Measurements from ENCODE around the gene SAP30BP. TPM values are rescaled to one million over a fixed set of nuclear protein-coding genes. Genes with fewer than 3 reads are reported as not detected.

SAP30BP gene
- total and polyA plus RNA-seq, 10 of the 15 experiments (the other 5 are each of a cell fraction or from before 2014, with no cell fraction given) = 57.9 to 166 (median 94.5) TPM

DNA sequence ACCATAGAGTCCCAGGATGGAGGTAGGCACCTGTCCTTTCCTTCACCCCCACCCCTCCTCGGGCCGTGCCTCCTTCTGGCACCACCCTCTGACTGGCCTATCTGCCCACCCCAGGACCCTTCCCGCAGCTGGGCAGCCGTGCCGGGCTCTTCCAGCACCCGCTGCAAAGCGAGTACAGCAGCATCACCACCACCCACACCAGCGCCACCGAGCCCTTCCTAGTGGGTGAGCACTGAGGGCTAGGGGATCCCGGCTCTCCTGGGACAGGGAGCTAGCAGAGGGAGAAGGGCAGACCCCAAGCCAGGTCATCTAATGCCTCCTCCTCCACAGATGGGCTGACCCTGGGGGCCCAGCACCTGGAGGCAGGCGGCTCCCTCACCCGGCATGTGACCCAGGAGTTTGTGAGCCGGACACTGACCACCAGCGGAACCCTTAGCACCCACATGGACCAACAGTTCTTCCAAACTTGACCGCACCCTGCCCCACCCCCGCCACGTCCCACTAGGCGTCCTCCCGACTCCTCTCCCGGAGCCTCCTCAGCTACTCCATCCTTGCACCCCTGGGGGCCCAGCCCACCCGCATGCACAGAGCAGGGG lies 90.0 kb downstream of the SAP30BP start:
- no peak for ATAC-seq
- ChIA-PET RAD21 (ENCODE audit: unreplicated experiment) (no interaction called here), SMC1A (ENCODE audit: uncharacterized antibody, unreplicated experiment) (no interaction called here), POLR2A (interaction anchor here (0.5 to 0.6 kb wide), 2 partner anchors 233 to 294 kb away, joined by 3 read pairs; no protein-coding TSS in a partner anchor), CTCF (no interaction called here)
- Histone ChIP-seq H3K79me2 (ENCODE audit: control insufficient read depth, insufficient read depth, low read length) (no peaks in the 10 kb centered on the region), H3K27ac (ENCODE audit: control insufficient read depth, insufficient read depth) (no peak overlapping the region), H2AFZ (ENCODE audit: control insufficient read depth, low read depth, low read length) (no peak overlapping the region), H3K4me2 (ENCODE audit: control insufficient read depth, insufficient read depth) (no peak overlapping the region), H3K4me1 (ENCODE audit: control insufficient read depth, insufficient read depth, low read length) (peaks cover 10% of the 10 kb centered on the region), H3K36me3 (ENCODE audit: control insufficient read depth in 2 of 2, insufficient read depth in 2 of 2, low read length in 1 of 2) (no peaks in the 10 kb centered on the region), H4K20me1 (ENCODE audit: control insufficient read depth, insufficient read depth) (no peaks in the 10 kb centered on the region), H3K9me3 (replicated peaks; ENCODE audit: control insufficient read depth, insufficient read depth, low read length) (no peaks in the 10 kb centered on the region), H3K4me3 (no peak overlapping the region), H3K27me3 (replicated peaks in 1 of 2; ENCODE audit: control insufficient read depth in 2 of 2, insufficient read depth in 2 of 2, low read length in 1 of 2) (no peaks in the 10 kb centered on the region), H3K9ac (ENCODE audit: control insufficient read depth, insufficient read depth, low read length) (no peak overlapping the region)
- no TSS peak for BruUV-seq (replicated peaks)
- no peak for DNase-seq (ENCODE audit: low read depth, low spot score)
- intact Hi-C loops (cut with micrococcal nuclease; ENCODE audit: unreplicated experiment) = no loop called here
- FAIRE-seq = no peak
- TF ChIP-seq ZBTB33 (IDR thresholded peaks at IDR 0.05) (no peak), POLR2A (IDR thresholded peaks at IDR 0.05; ENCODE audit: low read depth, low read length) (0 out of 2 replicates have a peak, but pooled peaks have one; percentile 26), MEF2B (IDR thresholded peaks at IDR 0.05; ENCODE audit: partially characterized antibody, poor library complexity, severe bottlenecking) (no peak), KAT2A (conservative IDR thresholded peaks at IDR 0.05; ENCODE audit: control insufficient read depth, low read depth, low read length) (no peak), IRF4 (IDR thresholded peaks at IDR 0.05; ENCODE audit: low read depth, low read length) (no peak), HDGF (IDR thresholded peaks at IDR 0.05) (no peak), NR2C2 (IDR thresholded peaks at IDR 0.05; ENCODE audit: borderline replicate concordance, control insufficient read depth, insufficient read length, low read depth) (no peak)
- TF ChIP-seq, protein P1, sequence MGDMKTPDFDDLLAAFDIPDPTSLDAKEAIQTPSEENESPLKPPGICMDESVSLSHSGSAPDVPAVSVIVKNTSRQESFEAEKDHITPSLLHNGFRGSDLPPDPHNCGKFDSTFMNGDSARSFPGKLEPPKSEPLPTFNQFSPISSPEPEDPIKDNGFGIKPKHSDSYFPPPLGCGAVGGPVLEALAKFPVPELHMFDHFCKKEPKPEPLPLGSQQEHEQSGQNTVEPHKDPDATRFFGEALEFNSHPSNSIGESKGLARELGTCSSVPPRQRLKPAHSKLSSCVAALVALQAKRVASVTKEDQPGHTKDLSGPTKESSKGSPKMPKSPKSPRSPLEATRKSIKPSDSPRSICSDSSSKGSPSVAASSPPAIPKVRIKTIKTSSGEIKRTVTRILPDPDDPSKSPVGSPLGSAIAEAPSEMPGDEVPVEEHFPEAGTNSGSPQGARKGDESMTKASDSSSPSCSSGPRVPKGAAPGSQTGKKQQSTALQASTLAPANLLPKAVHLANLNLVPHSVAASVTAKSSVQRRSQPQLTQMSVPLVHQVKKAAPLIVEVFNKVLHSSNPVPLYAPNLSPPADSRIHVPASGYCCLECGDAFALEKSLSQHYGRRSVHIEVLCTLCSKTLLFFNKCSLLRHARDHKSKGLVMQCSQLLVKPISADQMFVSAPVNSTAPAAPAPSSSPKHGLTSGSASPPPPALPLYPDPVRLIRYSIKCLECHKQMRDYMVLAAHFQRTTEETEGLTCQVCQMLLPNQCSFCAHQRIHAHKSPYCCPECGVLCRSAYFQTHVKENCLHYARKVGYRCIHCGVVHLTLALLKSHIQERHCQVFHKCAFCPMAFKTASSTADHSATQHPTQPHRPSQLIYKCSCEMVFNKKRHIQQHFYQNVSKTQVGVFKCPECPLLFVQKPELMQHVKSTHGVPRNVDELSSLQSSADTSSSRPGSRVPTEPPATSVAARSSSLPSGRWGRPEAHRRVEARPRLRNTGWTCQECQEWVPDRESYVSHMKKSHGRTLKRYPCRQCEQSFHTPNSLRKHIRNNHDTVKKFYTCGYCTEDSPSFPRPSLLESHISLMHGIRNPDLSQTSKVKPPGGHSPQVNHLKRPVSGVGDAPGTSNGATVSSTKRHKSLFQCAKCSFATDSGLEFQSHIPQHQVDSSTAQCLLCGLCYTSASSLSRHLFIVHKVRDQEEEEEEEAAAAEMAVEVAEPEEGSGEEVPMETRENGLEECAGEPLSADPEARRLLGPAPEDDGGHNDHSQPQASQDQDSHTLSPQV (IDR thresholded peaks at IDR 0.05) = no peak
- WGBS (ENCODE audit: insufficient coverage, insufficient replicate concordance, low lambda C conversion rate, missing lambda C conversion rate) = 92% methylated on average over 19 of the region's 21 CpGs
- in situ Hi-C loops (cut with MboI) = no loop called here

Other genes with a start within 250 kb of the SAP30BP start
Only the 7 nearest of the 15 such genes appear.
- 5.0 and 6.5 TPM in 2 replicates for gene LLGL2, start 141.6 kb upstream of the SAP30BP start, total RNA-seq (2014; rRNA removed)
- gene LLGL2, start 141.6 kb upstream of the SAP30BP start, total RNA-seq (2014; rRNA removed; fragmentation: Illumina TruSeq; extraction: Trizol) = 1.8 and 2.0 TPM in 2 replicates
- 6.3 and 7.6 TPM in 2 replicates for gene LLGL2, start 141.6 kb upstream of the SAP30BP start, total RNA-seq (2021)
- gene LLGL2, start 141.6 kb upstream of the SAP30BP start, polyA plus RNA-seq (2011; rRNA removed) = 1.7 and 3.3 TPM in 2 replicates
- 9.9 TPM in 1 of 2 replicates, not detected in the other for gene LLGL2, start 141.6 kb upstream of the SAP30BP start, polyA plus RNA-seq (2014; fragmentation: Illumina TruSeq; extraction: Trizol)
- gene LLGL2, start 141.6 kb upstream of the SAP30BP start, polyA plus RNA-seq (2014; fragmentation: Nextera tagmentation; extraction: Ambion mirVana) = under 1 TPM; 0.21 to 0.75 TPM
- 5.8 and 7.4 TPM in 2 replicates for gene LLGL2, start 141.6 kb upstream of the SAP30BP start, polyA plus RNA-seq (2014; rRNA removed)
- 1 to 10 TPM; 4.1 to 5.0 TPM for gene LLGL2, start 141.6 kb upstream of the SAP30BP start, polyA plus RNA-seq (2016; fragmentation: Nextera tagmentation; extraction: Ambion mirVana)
- 4.3 and 6.7 TPM in 2 replicates for gene MYO15B, start 79.5 kb upstream of the SAP30BP start, total RNA-seq (2014; rRNA removed)
- gene MYO15B, start 79.5 kb upstream of the SAP30BP start, total RNA-seq (2014; rRNA removed; fragmentation: Illumina TruSeq; extraction: Trizol) = 2.3 and 2.7 TPM in 2 replicates
- gene MYO15B, start 79.5 kb upstream of the SAP30BP start, total RNA-seq (2021) = 12.3 and 15.4 TPM in 2 replicates
- gene MYO15B, start 79.5 kb upstream of the SAP30BP start, polyA plus RNA-seq (2011; rRNA removed) = 0.67 and 0.82 TPM in 2 replicates
- 2.1 and 3.6 TPM in 2 replicates for gene MYO15B, start 79.5 kb upstream of the SAP30BP start, polyA plus RNA-seq (2014; fragmentation: Illumina TruSeq; extraction: Trizol)
- under 1 TPM in 1 of 2 experiments, not detected in 1; 0.82 TPM for gene MYO15B, start 79.5 kb upstream of the SAP30BP start, polyA plus RNA-seq (2014; fragmentation: Nextera tagmentation; extraction: Ambion mirVana)
- gene MYO15B, start 79.5 kb upstream of the SAP30BP start, polyA plus RNA-seq (2014; rRNA removed) = 9.0 and 11.1 TPM in 2 replicates
- 1 to 10 TPM; 1.2 to 1.3 TPM for gene MYO15B, start 79.5 kb upstream of the SAP30BP start, polyA plus RNA-seq (2016; fragmentation: Nextera tagmentation; extraction: Ambion mirVana)
- gene SMIM5, start 33.9 kb upstream of the SAP30BP start, total RNA-seq (2014; rRNA removed) = not detected in 2 replicates
- not detected in 2 replicates for gene SMIM5, start 33.9 kb upstream of the SAP30BP start, total RNA-seq (2014; rRNA removed; fragmentation: Illumina TruSeq; extraction: Trizol)
- gene SMIM5, start 33.9 kb upstream of the SAP30BP start, total RNA-seq (2021) = not detected in 2 replicates
- not detected in 2 replicates for gene SMIM5, start 33.9 kb upstream of the SAP30BP start, polyA plus RNA-seq (2011; rRNA removed)
- not detected in 2 replicates for gene SMIM5, start 33.9 kb upstream of the SAP30BP start, polyA plus RNA-seq (2014; fragmentation: Illumina TruSeq; extraction: Trizol)
- not detected for gene SMIM5, start 33.9 kb upstream of the SAP30BP start, polyA plus RNA-seq (2014; fragmentation: Nextera tagmentation; extraction: Ambion mirVana)
- 0.04 TPM in 1 of 2 replicates, not detected in the other for gene SMIM5, start 33.9 kb upstream of the SAP30BP start, polyA plus RNA-seq (2014; rRNA removed)
- gene SMIM5, start 33.9 kb upstream of the SAP30BP start, polyA plus RNA-seq (2016; fragmentation: Nextera tagmentation; extraction: Ambion mirVana) = under 1 TPM; 0.08 to 0.11 TPM
- gene RECQL5, start 184 bp upstream of the SAP30BP start, total RNA-seq (2014; rRNA removed) = 22.3 and 26.8 TPM in 2 replicates
- gene RECQL5, start 184 bp upstream of the SAP30BP start, total RNA-seq (2014; rRNA removed; fragmentation: Illumina TruSeq; extraction: Trizol) = 13.9 and 15.3 TPM in 2 replicates
- 30.0 and 32.1 TPM in 2 replicates for gene RECQL5, start 184 bp upstream of the SAP30BP start, total RNA-seq (2021)
- gene RECQL5, start 184 bp upstream of the SAP30BP start, polyA plus RNA-seq (2011; rRNA removed) = 10.5 and 15.2 TPM in 2 replicates
- gene RECQL5, start 184 bp upstream of the SAP30BP start, polyA plus RNA-seq (2014; fragmentation: Illumina TruSeq; extraction: Trizol) = 11.2 and 18.0 TPM in 2 replicates
- gene RECQL5, start 184 bp upstream of the SAP30BP start, polyA plus RNA-seq (2014; fragmentation: Nextera tagmentation; extraction: Ambion mirVana) = 1 to 10 TPM; 3.6 to 6.4 TPM
- gene RECQL5, start 184 bp upstream of the SAP30BP start, polyA plus RNA-seq (2014; rRNA removed) = 26.6 and 30.6 TPM in 2 replicates
- 10 to 100 TPM; 26.9 to 27.3 TPM for gene RECQL5, start 184 bp upstream of the SAP30BP start, polyA plus RNA-seq (2016; fragmentation: Nextera tagmentation; extraction: Ambion mirVana)
- 0.05 and 0.06 TPM in 2 replicates for gene ITGB4, start 54.1 kb downstream of the SAP30BP start, total RNA-seq (2014; rRNA removed)
- 0.18 and 0.28 TPM in 2 replicates for gene ITGB4, start 54.1 kb downstream of the SAP30BP start, total RNA-seq (2014; rRNA removed; fragmentation: Illumina TruSeq; extraction: Trizol)
- gene ITGB4, start 54.1 kb downstream of the SAP30BP start, total RNA-seq (2021) = 1.6 and 1.9 TPM in 2 replicates
- gene ITGB4, start 54.1 kb downstream of the SAP30BP start, polyA plus RNA-seq (2011; rRNA removed) = 0.20 and 0.39 TPM in 2 replicates
- 0.10 TPM in 1 of 2 replicates, not detected in the other for gene ITGB4, start 54.1 kb downstream of the SAP30BP start, polyA plus RNA-seq (2014; fragmentation: Illumina TruSeq; extraction: Trizol)
- gene ITGB4, start 54.1 kb downstream of the SAP30BP start, polyA plus RNA-seq (2014; fragmentation: Nextera tagmentation; extraction: Ambion mirVana) = not detected
- 0.35 and 0.44 TPM in 2 replicates for gene ITGB4, start 54.1 kb downstream of the SAP30BP start, polyA plus RNA-seq (2014; rRNA removed)
- gene ITGB4, start 54.1 kb downstream of the SAP30BP start, polyA plus RNA-seq (2016; fragmentation: Nextera tagmentation; extraction: Ambion mirVana) = under 1 TPM; 0.20 to 0.45 TPM
- gene GALK1, start 97.9 kb downstream of the SAP30BP start, total RNA-seq (2014; rRNA removed) = 32.6 and 43.2 TPM in 2 replicates
- gene GALK1, start 97.9 kb downstream of the SAP30BP start, total RNA-seq (2014; rRNA removed; fragmentation: Illumina TruSeq; extraction: Trizol) = 8.7 and 9.2 TPM in 2 replicates
- gene GALK1, start 97.9 kb downstream of the SAP30BP start, total RNA-seq (2021) = 38.5 and 41.1 TPM in 2 replicates
- 4.0 and 8.4 TPM in 2 replicates for gene GALK1, start 97.9 kb downstream of the SAP30BP start, polyA plus RNA-seq (2011; rRNA removed)
- 0.25 and 3.6 TPM in 2 replicates for gene GALK1, start 97.9 kb downstream of the SAP30BP start, polyA plus RNA-seq (2014; fragmentation: Illumina TruSeq; extraction: Trizol)
- 1 to 10 TPM in 1 of 2 experiments, under 1 TPM in 1; 0.21 to 5.9 TPM for gene GALK1, start 97.9 kb downstream of the SAP30BP start, polyA plus RNA-seq (2014; fragmentation: Nextera tagmentation; extraction: Ambion mirVana)
- gene GALK1, start 97.9 kb downstream of the SAP30BP start, polyA plus RNA-seq (2014; rRNA removed) = 34.2 and 40.8 TPM in 2 replicates
- gene GALK1, start 97.9 kb downstream of the SAP30BP start, polyA plus RNA-seq (2016; fragmentation: Nextera tagmentation; extraction: Ambion mirVana) = 10 to 100 TPM; 38.1 to 43.8 TPM
- 26.7 and 32.6 TPM in 2 replicates for gene UNK, start 117.5 kb downstream of the SAP30BP start, total RNA-seq (2014; rRNA removed)
- 23.8 and 25.9 TPM in 2 replicates for gene UNK, start 117.5 kb downstream of the SAP30BP start, total RNA-seq (2014; rRNA removed; fragmentation: Illumina TruSeq; extraction: Trizol)
- gene UNK, start 117.5 kb downstream of the SAP30BP start, total RNA-seq (2021) = 32.2 and 34.5 TPM in 2 replicates
- gene UNK, start 117.5 kb downstream of the SAP30BP start, polyA plus RNA-seq (2011; rRNA removed) = 30.8 and 33.2 TPM in 2 replicates
- gene UNK, start 117.5 kb downstream of the SAP30BP start, polyA plus RNA-seq (2014; fragmentation: Illumina TruSeq; extraction: Trizol) = 25.2 and 26.9 TPM in 2 replicates
- gene UNK, start 117.5 kb downstream of the SAP30BP start, polyA plus RNA-seq (2014; fragmentation: Nextera tagmentation; extraction: Ambion mirVana) = 10 to 100 TPM in 1 of 2 experiments, 1 to 10 TPM in 1; 8.9 to 11.9 TPM
- gene UNK, start 117.5 kb downstream of the SAP30BP start, polyA plus RNA-seq (2014; rRNA removed) = 29.7 and 31.1 TPM in 2 replicates
- gene UNK, start 117.5 kb downstream of the SAP30BP start, polyA plus RNA-seq (2016; fragmentation: Nextera tagmentation; extraction: Ambion mirVana) = 10 to 100 TPM; 27.6 to 27.8 TPM